H1 (cell line): Measurements from ENCODE around the gene PRADC1. TPM values are rescaled to one million over a fixed set of nuclear protein-coding genes. Genes with fewer than 3 reads are reported as not detected.
A peak's percentile ranks its signal among the peaks of the same experiment; 100 is the strongest.

Experiments
- CTCF ChIA-PET: fragments of 300-600 bp; sonication (Branson Sonifier 250); formaldehyde crosslinking; loops from one replicate; lab custom pipeline; 2021; ENCODE audit not compliant: partially characterized antibody; lab: Charles Lee
- POLR2A ChIA-PET: fragments of 300-600 bp; sonication (Branson Sonifier 250); formaldehyde crosslinking; loops from one replicate; lab custom pipeline; 2021; ENCODE audit warnings: inconsistent platforms; ENCODE audit not compliant: partially characterized antibody; lab: Charles Lee
- DNase-seq, 2 experiments: peaks; one replicate each; pipeline versions ENCODE4 v3.0.0 to v3.0.0-alpha.2; 2010 to 2022; ENCODE audit warnings: low spot score in 2 of 2, low read depth in 1 of 2, mixed read lengths in 1 of 2
- FAIRE-seq: peaks from 2 replicates; lab custom pipeline; 2011; peaks lifted over from hg19 to GRCh38; lab: Jason Lieb, UNC
- H2AFZ ChIP-seq: 2 replicates; pipeline ENCODE4 v1.8.1; 2012; ENCODE audit warnings: low read length, inconsistent platforms
- H2AK5ac ChIP-seq: 2 replicates; pipeline ENCODE4 v1.6.1; 2013; ENCODE audit warnings: low read depth, low read length
- H2BK120ac ChIP-seq: replicated peaks from 2 replicates; pipeline ENCODE3; 2013; ENCODE audit warnings: low read depth, low read length, inconsistent platforms
- H2BK12ac ChIP-seq: 2 replicates; pipeline ENCODE4 v1.6.1; 2013; ENCODE audit warnings: low read depth, low read length
- H2BK15ac ChIP-seq: 2 replicates; pipeline ENCODE4 v1.6.1; 2013; ENCODE audit warnings: low read length
- H2BK20ac ChIP-seq: 2 replicates; pipeline ENCODE4 v1.6.1; 2013; ENCODE audit warnings: low read length
- H2BK5ac ChIP-seq: 2 replicates; pipeline ENCODE4 v1.6.1; 2013; ENCODE audit warnings: low read depth, low read length
- H3K14ac ChIP-seq: 2 replicates; pipeline ENCODE4 v1.6.1; 2013; ENCODE audit warnings: inconsistent platforms; ENCODE audit not compliant: insufficient read length
- H3K18ac ChIP-seq: 2 replicates; pipeline ENCODE4 v1.6.1; 2013; ENCODE audit warnings: low read length; ENCODE audit errors: extremely low read depth
- H3K23ac ChIP-seq: 2 replicates; pipeline ENCODE4 v1.6.1; 2013; ENCODE audit warnings: inconsistent platforms; ENCODE audit not compliant: insufficient read length
- H3K23me2 ChIP-seq: 2 replicates; pipeline ENCODE4 v1.6.1; 2013; ENCODE audit warnings: low read depth, low read length
- H3K27ac ChIP-seq: 2 replicates; pipeline ENCODE4 v1.6.1; 2011; ENCODE audit warnings: low read depth, low read length, inconsistent platforms
- H3K27me3 ChIP-seq, 4 experiments: replicated peaks in 1 of 4; 1 replicate in 1 of 4; 2 replicates in 3 of 4; pipeline versions ENCODE4 v1.6.1 to v1.8.1; 2011 to 2013; ENCODE audit warnings: low read length in 3 of 4, mild to moderate bottlenecking in 3 of 4, inconsistent platforms in 2 of 4, mixed read lengths in 2 of 4, moderate library complexity in 1 of 4; ENCODE audit not compliant: control insufficient read depth in 3 of 4, insufficient read depth in 3 of 4; ENCODE audit errors: extremely low read depth in 1 of 4
- H3K36me3 ChIP-seq, 4 experiments: 2 replicates each; pipeline versions ENCODE4 v1.6.1 to v1.8.1; 2011 to 2013; ENCODE audit warnings: mild to moderate bottlenecking in 4 of 4, low read length in 3 of 4, moderate library complexity in 2 of 4, control low read depth in 1 of 4, inconsistent platforms in 1 of 4; ENCODE audit not compliant: insufficient read depth in 4 of 4, control insufficient read depth in 2 of 4
- H3K4ac ChIP-seq: replicated peaks from 2 replicates; pipeline ENCODE3; 2013; ENCODE audit warnings: low read length, low read depth, mixed read lengths, inconsistent platforms; ENCODE audit not compliant: insufficient read length
- H3K4me1 ChIP-seq, 4 experiments: replicated peaks in 1 of 4; 1 replicate in 1 of 4; 2 replicates in 3 of 4; pipeline versions ENCODE4 v1.6.1 to v1.8.1; 2011 to 2013; ENCODE audit warnings: low read length in 3 of 4, inconsistent platforms in 2 of 4, mixed read lengths in 1 of 4; ENCODE audit not compliant: insufficient read depth in 4 of 4, control insufficient read depth in 3 of 4
- H3K4me2 ChIP-seq, 2 experiments: 2 replicates each; pipeline versions ENCODE4 v1.6.1 to v1.8.1; 2011 to 2013; ENCODE audit warnings: low read depth in 2 of 2, low read length in 2 of 2, control low read depth in 1 of 2, inconsistent platforms in 1 of 2, mild to moderate bottlenecking in 1 of 2; ENCODE audit not compliant: insufficient read depth in 1 of 2
- H3K4me3 ChIP-seq, 4 experiments: fragments of 200-600, 300-600 bp in 1 of 4; sonication (generic), shearing (Covaris generic), sonication (Bioruptor Twin) in 1 of 4; 2 replicates each; pipeline versions ENCODE4 v1.5.1 to v1.8.1; 2011 to 2016; ENCODE audit warnings: low read length in 4 of 4, low read depth in 3 of 4, control low read depth in 2 of 4, inconsistent platforms in 2 of 4, mild to moderate bottlenecking in 2 of 4, mixed read lengths in 1 of 4, moderate library complexity in 1 of 4; ENCODE audit not compliant: insufficient read depth in 2 of 4; ENCODE audit errors: extremely low read depth in 1 of 4
- H3K56ac ChIP-seq: replicated peaks from 2 replicates; pipeline ENCODE3; 2013; ENCODE audit warnings: low read depth, mild to moderate bottlenecking, mixed read lengths, low read length, inconsistent platforms; ENCODE audit not compliant: insufficient read length
- H3K79me1 ChIP-seq: 2 replicates; pipeline ENCODE4 v1.6.1; 2013; ENCODE audit warnings: low read depth, low read length, control low read depth
- H3K79me2 ChIP-seq, 2 experiments: 2 replicates each; pipeline versions ENCODE4 v1.6.1 to v1.8.1; 2012 to 2013; ENCODE audit warnings: low read length in 2 of 2, mild to moderate bottlenecking in 2 of 2, inconsistent platforms in 1 of 2; ENCODE audit not compliant: insufficient read depth in 2 of 2, control insufficient read depth in 1 of 2
- H3K9ac ChIP-seq, 4 experiments: replicated peaks in 1 of 4; 1 replicate in 1 of 4; 2 replicates in 3 of 4; pipeline versions ENCODE4 v1.6.1 to v1.8.1; 2011 to 2013; ENCODE audit warnings: low read depth in 3 of 4, low read length in 3 of 4, control low read depth in 2 of 4, mild to moderate bottlenecking in 2 of 4, moderate library complexity in 2 of 4, inconsistent platforms in 1 of 4; ENCODE audit errors: extremely low read depth in 1 of 4
- H3K9me3 ChIP-seq, 2 experiments: 2 replicates each; pipeline versions ENCODE4 v1.6.1 to v1.8.1; 2012 to 2013; ENCODE audit warnings: mild to moderate bottlenecking in 2 of 2, moderate library complexity in 2 of 2, control low read depth in 1 of 2, inconsistent platforms in 1 of 2, low read depth in 1 of 2, low read length in 1 of 2, mixed read lengths in 1 of 2; ENCODE audit not compliant: insufficient read depth in 2 of 2
- H4K20me1 ChIP-seq, 2 experiments: replicated peaks in 1 of 2; 2 replicates each; pipeline versions ENCODE3 to v1.8.1; 2011 to 2013; ENCODE audit warnings: inconsistent platforms in 2 of 2, low read length in 2 of 2, mild to moderate bottlenecking in 1 of 2; ENCODE audit not compliant: insufficient read depth in 2 of 2, control insufficient read depth in 1 of 2
- H4K5ac ChIP-seq: 2 replicates; pipeline ENCODE4 v1.6.1; 2013; ENCODE audit warnings: low read length, low read depth, mixed read lengths, inconsistent platforms; ENCODE audit not compliant: insufficient read length
- H4K8ac ChIP-seq: 2 replicates; pipeline ENCODE4 v1.8.0; 2013; ENCODE audit warnings: mild to moderate bottlenecking, moderate library complexity, low read length, inconsistent platforms; ENCODE audit not compliant: insufficient read depth; ENCODE audit errors: extremely low read depth
- H4K91ac ChIP-seq: replicated peaks from 2 replicates; pipeline ENCODE3; 2013; ENCODE audit warnings: low read length, mixed read lengths, inconsistent platforms; ENCODE audit not compliant: insufficient read length
- CHD2 ChIP-seq: IDR thresholded peaks from 2 replicates; pipeline ENCODE4 v1.6.1; 2012; ENCODE audit warnings: low read length, improper control_type of control experiment
- CTBP2 ChIP-seq: IDR thresholded peaks from 2 replicates; pipeline ENCODE4 v1.7.0; 2011; ENCODE audit warnings: borderline replicate concordance, mild to moderate bottlenecking, moderate library complexity, mixed read lengths, low read length; ENCODE audit not compliant: insufficient read depth, insufficient read length
- KDM4A ChIP-seq: IDR thresholded peaks from one replicate; pipeline ENCODE4 v1.7.1; 2012; ENCODE audit warnings: low read depth, mild to moderate bottlenecking, moderate library complexity, low read length, inconsistent platforms; ENCODE audit not compliant: severe bottlenecking
- POLR2A ChIP-seq, 2 experiments: IDR thresholded peaks; 1 replicate in 1 of 2; 2 replicates in 1 of 2; pipeline ENCODE4 v1.6.1; 2011; ENCODE audit warnings: low read depth in 2 of 2, low read length in 2 of 2, mild to moderate bottlenecking in 2 of 2; ENCODE audit errors: control extremely low read depth in 1 of 2
- SP2 ChIP-seq: IDR thresholded peaks from 2 replicates; pipeline ENCODE4 v1.6.1; 2012; ENCODE audit warnings: mild to moderate bottlenecking, low read length, inconsistent platforms
- TEAD4 ChIP-seq: IDR thresholded peaks from 2 replicates; pipeline ENCODE4 v1.6.1; 2012; ENCODE audit warnings: low read depth, low read length, inconsistent platforms, mixed read lengths
- WGBS, 2 experiments: shearing (Covaris generic) in 1 of 2; methylation state at CpG; one replicate each; pipeline versions ENCODE4 v1.1.6 to v1.1.7; 2013 to 2015; ENCODE audit warnings: low lambda C conversion rate in 2 of 2, mixed read lengths in 2 of 2, inconsistent platforms in 1 of 2, low coverage in 1 of 2, missing lambda C conversion rate in 1 of 2; ENCODE audit not compliant: insufficient replicate concordance in 2 of 2, insufficient coverage in 1 of 2, insufficient read length in 1 of 2; ENCODE audit errors: extremely low coverage in 1 of 2, missing lambda C conversion rate in 1 of 2; 5-methylcytosine and 5-hydroxymethylcytosine counted together
- polyA plus RNA-seq, 7 experiments: library from polyadenylated mRNA; depleted of rRNA in 3 of 7; stranded (reverse) in 5 of 7; unstranded in 2 of 7; fragments of >200 nt in 5 of 7; fragments of 200-250 nt in 2 of 7; gene quantifications; 1 replicate in 5 of 7; 2 replicates in 1 of 7; 4 replicates in 1 of 7; pipeline versions ENCODE4 v1.2.1 to v1.2.3, GENCODE V29; 2011 to 2013; ENCODE audit warnings: missing spikeins in 2 of 7, mixed read lengths in 2 of 7
- total RNA-seq: library from RNA; stranded (reverse); fragmentation: NEBNext Ultra II Directional; extraction: Animal tissue kit (Norgen Biotek cat#: 25700); gene quantifications from 2 replicates; pipeline ENCODE4 v1.2.1, GENCODE V29; 2021

PRADC1 gene
- total and polyA plus RNA-seq, 2 of the 8 experiments (the other 6 are each of a cell fraction or from before 2014, with no cell fraction given): 8.9 to 13.1 TPM

DNA sequence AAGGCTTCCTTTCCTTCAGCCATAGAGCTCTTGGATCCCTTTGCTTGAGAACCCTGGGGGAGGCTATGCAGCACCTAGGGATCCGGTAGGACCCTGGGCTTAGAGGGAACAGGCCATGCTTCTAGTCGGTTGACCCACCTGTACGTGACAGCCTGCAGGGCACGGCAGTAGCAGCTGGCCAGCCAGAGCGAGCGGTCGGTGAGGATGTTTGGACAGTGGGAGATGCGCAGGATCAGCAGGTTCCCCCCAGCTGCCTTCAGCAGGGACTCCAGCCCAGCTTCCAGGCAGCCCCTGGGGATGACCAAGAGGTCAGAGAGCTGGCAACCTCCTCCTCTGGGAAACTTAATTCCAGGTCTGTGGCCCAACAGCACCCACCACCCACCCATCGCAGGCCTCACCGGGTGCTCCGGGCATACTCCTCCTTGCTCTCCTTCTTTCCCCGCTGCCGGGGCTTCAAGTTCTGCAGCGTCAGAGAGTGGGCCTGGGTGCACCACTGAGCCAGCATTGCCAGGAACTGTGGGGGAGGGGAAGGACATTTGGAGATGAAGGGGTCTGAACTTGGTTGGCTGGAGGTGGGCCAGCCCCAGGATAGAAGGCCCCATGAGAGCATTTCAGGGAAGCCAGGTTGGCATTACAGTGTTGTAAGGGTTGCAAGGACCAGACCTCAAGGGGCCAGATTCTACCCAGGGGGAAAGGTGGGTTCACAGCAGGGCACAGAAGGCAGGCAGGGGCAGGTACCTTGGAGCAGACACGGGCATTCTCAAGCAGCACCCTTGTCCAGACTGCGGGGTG is 30.7 kb upstream of the PRADC1 start:
- FAIRE-seq (no peak), DNase-seq (no peak)
- 96% methylated on average over 16 of the region's 16 CpGs; no CpG with 5 or more reads in 1 of the 2 experiments for WGBS, 2 experiments
- TF ChIP-seq CTBP2 (no peak), SP2 (no peak), TEAD4 (no peak), CHD2 (no peak), POLR2A (IDR thresholded peaks at IDR 0.05; ENCODE audit: control extremely low read depth in 1 of 2, low read depth in 2 of 2, low read length in 2 of 2) (no peak), KDM4A (no peak)

More for the DNA sequence above, 30.7 kb upstream of the PRADC1 start:
- H2AK5ac ChIP-seq: no peak overlapping the region
- H4K8ac ChIP-seq: peak overlapping the region; percentile 5; the same call in 1 of the 2 replicates
- H2BK12ac ChIP-seq: no peak overlapping the region
- no peak overlapping the region for H3K14ac ChIP-seq
- H4K20me1 ChIP-seq: peaks cover 7 to 26% of the 10 kb centered on the region in 2 experiments
- peaks cover 7% of the 10 kb centered on the region; the same call in 1 of the 2 replicates for H3K79me1 ChIP-seq
- H3K27ac ChIP-seq: no peak overlapping the region
- peaks cover 3 to 20% (median 8%) of the 10 kb centered on the region in 4 experiments; a peak in 5 of 8 replicates for H3K36me3 ChIP-seq
- no peak overlapping the region for H2AFZ ChIP-seq
- peaks cover 0 to 12% (median 8%) of the 10 kb centered on the region in 4 experiments; a peak in 5 of 7 replicates for H3K4me1 ChIP-seq
- H4K5ac ChIP-seq: no peak overlapping the region
- no peak overlapping the region for H2BK20ac ChIP-seq
- H3K23me2 ChIP-seq: peaks cover 5% of the 10 kb centered on the region; the same call in 1 of the 2 replicates
- no peak overlapping the region for H2BK5ac ChIP-seq
- CTCF ChIA-PET: interaction anchor here (1.0 to 3.9 kb wide), 4 partner anchors 16 to 370 kb away, joined by 3 to 24 read pairs (median 4); no protein-coding TSS in a partner anchor
- no peak overlapping the region for H3K4me3 ChIP-seq
- H3K4ac ChIP-seq: no peak overlapping the region
- H3K18ac ChIP-seq: no peak overlapping the region
- no peaks in the 10 kb centered on the region; a peak in 1 of 4 replicates for H3K79me2 ChIP-seq
- H4K91ac ChIP-seq: no peak overlapping the region
- no peak overlapping the region for H3K9ac ChIP-seq
- no peak overlapping the region for H3K56ac ChIP-seq
- H3K27me3 ChIP-seq: peaks cover 0 to 11% (median 9%) of the 10 kb centered on the region in 4 experiments; a peak in 6 of 7 replicates
- no peaks in the 10 kb centered on the region for H3K9me3 ChIP-seq
- H3K23ac ChIP-seq: no peak overlapping the region
- H2BK15ac ChIP-seq: no peak overlapping the region
- no peak overlapping the region for H2BK120ac ChIP-seq
- no peak overlapping the region for H3K4me2 ChIP-seq
- POLR2A ChIA-PET: interaction anchor here (0.6 to 3.0 kb wide), 7 partner anchors 10 to 58 kb away, joined by 3 to 11 read pairs (median 3); partner anchors contain the start of gene CCT7
